HG02798 (cell line): ENCODE measurements around the gene TBC1D14.

Experiments
- ATAC-seq: cut with Tn5 transposase; IDR thresholded peaks from one replicate; pipeline ENCODE4 v1.9.1; 2021; ENCODE audit warnings: mild to moderate bottlenecking; ENCODE audit not compliant: unreplicated experiment, poor library complexity

TBC1D14 gene

DNA sequence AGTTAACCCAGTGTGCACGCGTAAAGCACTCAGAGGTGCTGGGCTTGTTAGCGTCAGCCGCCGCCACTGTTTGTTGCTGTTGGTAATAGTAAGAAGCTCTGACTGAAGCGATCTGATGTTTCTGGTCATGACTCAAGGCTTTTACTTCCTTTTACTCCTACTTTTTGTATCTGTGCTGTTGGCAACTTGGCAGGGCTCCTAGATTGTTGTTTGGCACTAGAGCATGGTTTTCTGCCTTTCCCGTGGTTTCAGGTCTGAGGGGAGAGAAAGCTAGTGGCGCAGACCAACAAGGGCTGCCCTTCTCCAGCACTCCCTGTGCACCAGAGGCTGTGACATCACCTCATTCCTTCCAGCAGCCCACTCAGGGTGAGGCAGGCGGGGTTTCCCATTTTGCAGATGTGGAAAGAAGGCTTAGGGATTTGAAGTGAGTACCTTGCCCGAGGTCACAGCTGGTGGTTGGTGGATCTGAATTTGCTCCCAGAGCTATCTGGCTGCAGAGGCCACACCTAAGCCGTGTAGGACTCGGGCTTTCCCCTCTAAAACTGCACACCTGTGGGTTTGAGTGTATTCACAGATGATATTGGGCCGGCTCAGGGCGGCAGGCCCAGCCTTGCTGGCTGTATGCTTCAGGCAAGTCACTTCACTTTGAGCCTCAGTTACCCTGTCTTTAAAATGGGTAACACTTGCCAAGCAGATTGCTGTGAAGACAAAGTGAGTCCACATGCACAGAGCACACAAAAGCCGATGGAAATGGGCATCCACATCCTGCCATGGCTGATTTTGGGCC is 82.3 kb downstream of the TBC1D14 start:
- ATAC-seq: no peak

GRCh38 chr4:6992728-6993677 is 83.4 kb downstream of the TBC1D14 start:
- no peak for ATAC-seq

GRCh38 chr4:6996481-6996880 is 86.9 kb downstream of the TBC1D14 start:
- ATAC-seq: no peak

GRCh38 chr4:6999172-7000086 is 89.8 kb downstream of the TBC1D14 start:
- no peak for ATAC-seq

- ATAC-seq: no peak
Observed at GRCh38 chr4:7000421-7001176, 91.0 kb downstream of the TBC1D14 start.

DNA sequence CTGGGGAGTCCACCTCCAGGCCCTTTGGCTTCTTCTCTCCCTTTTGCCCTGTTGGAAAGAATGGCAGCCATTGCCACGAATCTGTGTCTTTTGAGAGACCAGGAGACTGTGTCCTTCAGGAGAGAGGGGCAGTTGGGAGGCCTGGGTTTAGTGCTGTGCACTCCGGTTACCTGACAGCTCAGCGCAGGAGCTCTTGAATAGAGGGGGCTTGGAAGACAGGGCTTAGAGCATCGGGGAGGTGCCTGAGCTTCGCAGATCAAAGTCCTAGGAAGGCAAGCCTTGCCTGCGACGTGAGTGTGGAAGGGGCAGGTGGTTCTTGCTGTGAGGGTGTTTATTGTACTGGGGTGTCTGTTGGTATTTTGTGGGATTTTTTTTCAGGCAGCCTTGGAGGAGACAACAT is 91.6 kb downstream of the TBC1D14 start:
- no peak for ATAC-seq

DNA sequence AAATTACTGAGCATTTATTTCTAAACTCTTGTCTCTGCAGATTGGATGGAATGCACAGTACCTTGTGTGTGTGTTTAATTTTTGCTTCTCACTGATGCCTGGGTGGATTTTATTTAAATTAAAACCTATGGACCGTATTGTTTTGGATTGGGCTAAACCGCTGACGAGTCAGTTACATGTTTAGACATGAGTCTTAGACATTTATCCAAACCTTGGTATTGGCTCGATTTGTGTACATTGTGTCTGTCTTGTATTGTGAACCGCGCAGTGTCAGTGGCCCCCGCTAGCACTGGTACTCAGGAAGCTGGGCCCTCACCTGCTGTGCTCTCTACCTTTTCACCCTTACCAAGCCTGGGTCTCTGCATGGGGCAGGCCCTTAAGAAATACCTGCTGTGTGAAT is 92.7 kb downstream of the TBC1D14 start:
- no peak for ATAC-seq

DNA sequence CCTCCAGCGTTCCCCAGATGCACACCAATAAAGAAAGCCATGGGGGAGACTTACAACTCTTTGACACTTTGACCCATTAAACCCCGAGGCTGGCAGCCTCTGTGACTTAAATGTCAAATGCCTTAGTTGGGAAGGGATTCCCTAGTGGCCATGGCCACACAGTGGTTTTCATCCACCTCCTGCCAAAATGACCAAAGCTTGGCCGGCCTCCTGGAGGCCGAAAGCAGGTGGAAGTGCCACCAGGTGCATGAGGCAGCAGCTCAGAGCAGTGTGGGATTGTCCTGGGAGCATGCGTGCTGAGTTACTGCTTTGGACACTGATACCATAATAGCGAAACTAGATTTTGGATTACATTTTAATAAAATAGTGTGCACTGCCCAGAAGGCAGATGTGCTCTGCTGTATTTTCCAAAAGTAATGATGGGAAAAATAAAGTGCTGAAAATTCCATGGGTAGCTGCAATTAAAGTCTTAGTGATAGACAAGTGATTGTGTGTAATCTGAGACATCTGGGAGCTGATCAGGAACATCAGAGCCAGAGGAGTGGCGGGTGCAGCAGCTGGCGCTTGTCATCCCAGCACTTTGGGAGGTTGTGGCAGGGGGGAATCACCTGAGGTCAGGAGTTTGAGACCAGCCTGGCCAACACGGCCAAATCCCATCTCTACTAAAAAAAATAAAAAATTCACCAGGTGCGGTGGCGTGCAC is 93.7 kb downstream of the TBC1D14 start:
- no peak for ATAC-seq

DNA sequence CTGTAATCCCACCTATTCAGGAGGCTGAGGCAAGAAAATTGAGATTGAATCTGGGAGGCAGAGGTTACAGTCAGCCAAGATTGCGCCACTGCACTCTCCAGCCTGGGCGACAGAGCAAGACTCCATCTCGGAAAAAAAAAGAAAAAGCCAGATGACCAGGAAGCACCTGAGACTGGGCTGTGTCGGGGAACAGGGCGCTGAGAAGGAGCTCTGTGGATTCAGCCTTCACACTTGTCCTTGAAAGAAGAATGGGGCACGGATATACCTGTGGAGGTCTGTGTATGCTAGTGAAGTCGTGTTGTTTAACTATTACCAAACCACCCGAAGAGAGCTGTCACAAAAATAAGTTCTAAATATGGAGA is 94.2 kb downstream of the TBC1D14 start:
- no peak for ATAC-seq

GRCh38 chr4:7004331-7004730 is 94.7 kb downstream of the TBC1D14 start:
- ATAC-seq: no peak

- no peak for ATAC-seq
Observed at GRCh38 chr4:7005571-7005970, 95.9 kb downstream of the TBC1D14 start.

DNA sequence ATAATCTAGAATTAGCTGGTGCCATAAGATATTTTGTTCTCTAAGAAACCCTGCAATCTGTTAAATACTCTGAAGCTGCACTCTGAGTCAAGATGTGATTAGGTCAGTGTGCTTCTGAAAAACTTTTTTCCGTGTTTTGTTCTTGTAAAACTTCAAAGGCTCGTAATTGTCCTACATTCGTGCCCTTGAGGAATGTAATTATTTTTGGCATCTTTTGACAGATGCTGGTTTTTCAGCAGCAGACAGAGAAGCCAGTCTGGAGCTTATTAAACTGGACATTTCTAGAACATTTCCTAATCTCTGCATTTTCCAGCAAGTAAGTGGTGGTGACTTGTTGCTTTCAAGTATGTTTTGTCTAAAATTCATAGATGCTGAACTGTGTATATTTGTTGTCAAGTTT is 96.8 kb downstream of the TBC1D14 start:
- ATAC-seq: no peak

DNA sequence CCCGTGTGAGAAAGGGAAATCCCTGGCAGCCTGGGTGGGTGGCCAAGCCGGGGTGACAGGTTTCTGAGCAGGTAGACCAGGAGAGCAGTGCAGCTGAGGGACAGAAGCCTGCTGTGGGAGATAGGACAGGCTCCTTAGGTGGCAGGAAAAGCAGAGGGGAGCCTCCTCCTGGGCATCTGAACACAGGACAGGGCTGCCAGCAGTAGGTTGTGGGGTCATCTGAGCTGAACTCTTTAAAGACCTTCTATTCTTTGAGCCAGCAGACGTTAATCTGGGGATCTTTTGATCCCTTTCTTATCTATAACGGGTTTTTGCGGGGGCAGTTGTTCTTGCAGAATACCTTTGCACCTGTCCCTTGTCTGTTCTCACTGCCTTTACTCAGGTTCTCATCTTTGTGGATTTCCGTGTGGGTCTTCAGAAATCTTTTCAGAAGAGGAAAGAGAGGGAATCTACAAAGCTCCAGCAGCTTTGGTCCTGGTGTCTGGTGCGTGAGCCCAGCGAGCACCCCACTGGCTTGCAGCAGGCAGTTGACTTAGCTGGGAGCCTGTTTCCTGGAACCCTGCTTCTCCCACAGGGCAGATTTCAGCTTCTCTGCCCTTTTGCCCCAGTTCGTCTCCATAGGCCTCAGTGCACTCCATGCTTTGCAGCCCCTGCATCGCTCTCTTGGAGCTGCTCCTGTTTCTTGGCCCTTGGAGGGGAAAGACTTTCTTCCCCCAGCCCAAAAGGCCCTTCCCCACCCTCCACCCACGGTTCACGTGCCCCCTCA is 97.7 kb downstream of the TBC1D14 start:
- ATAC-seq: no peak

DNA sequence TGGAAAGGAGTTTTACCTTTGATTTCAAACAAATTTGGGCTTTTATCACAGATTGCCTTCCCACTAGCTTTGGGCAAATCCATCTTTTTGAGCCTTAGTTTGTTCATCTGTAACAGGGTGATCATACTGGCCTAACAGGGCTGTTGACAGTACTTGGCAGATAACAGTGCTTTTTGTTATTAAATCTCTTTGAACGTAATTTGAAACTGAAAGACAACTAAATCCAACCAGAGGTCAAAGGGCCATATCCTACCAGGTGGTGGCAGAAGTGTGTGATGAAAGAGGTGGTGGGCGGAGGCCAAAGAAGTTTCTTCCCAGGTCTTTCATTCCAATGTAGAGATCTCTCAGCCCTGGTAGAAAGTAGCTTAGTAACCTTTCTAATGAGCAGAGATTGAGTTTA is 98.3 kb downstream of the TBC1D14 start:
- ATAC-seq: no peak

- ATAC-seq: no peak
Observed at GRCh38 chr4:7009564-7009963, 99.9 kb downstream of the TBC1D14 start.

- ATAC-seq: no peak
Observed at GRCh38 chr4:7013175-7013574, 103.5 kb downstream of the TBC1D14 start.

GRCh38 chr4:7014815-7015214 is 105.2 kb downstream of the TBC1D14 start:
- no peak for ATAC-seq

DNA sequence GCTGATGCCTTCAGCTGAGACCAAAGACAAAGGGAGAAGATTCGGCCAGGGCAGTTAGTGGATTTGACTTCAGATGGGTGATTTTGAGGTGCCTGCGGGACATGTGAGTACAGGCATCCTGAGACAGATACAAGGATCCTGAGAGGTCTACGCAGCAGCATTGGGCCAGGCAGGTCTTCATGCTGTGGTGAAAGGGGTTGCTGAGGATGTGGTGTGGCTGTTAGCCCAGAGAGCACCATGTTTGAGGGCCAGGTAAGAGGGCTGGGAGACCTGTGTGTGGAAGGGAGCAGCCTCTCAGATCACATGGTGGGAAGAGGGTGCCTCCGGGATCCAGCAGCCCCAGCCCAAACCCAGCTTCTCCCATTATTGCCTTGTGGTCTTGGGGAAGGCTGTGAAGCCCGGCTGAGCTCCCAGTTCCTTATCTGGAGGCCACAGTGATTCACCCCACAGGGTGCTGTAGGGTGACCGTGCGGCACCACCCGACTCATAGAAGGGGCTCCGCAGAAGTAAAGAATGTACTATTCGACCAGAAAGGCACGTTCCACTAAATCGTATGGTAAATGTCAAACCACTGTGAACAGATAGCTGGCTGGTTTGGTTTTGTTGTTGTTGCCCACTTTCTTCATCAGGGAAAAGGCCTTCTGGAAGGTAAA is 105.9 kb downstream of the TBC1D14 start:
- ATAC-seq: no peak
